Stimulated activated CD8-positive, alpha-beta memory T cell treated with anti-CD3 and anti-CD28 coated beads, Interleukin-7, amount 100 ng/mL, for 1 hour (primary cell): ENCODE data around the gene IL6ST.
A peak's percentile ranks its signal among the peaks of the same experiment; 100 is the strongest.
"Not testable (repeated sequence)": the region's sequence is repeated elsewhere in the genome, so short reads cannot be mapped to it uniquely, and the experiment has no call there.

Source experiments
- DNase-seq, 2 donors: peaks; one replicate each; pipeline ENCODE4 v3.0.0-alpha.2; 2020; ENCODE audit warnings: low read depth in 2 of 2

Gene IL6ST

DNA sequence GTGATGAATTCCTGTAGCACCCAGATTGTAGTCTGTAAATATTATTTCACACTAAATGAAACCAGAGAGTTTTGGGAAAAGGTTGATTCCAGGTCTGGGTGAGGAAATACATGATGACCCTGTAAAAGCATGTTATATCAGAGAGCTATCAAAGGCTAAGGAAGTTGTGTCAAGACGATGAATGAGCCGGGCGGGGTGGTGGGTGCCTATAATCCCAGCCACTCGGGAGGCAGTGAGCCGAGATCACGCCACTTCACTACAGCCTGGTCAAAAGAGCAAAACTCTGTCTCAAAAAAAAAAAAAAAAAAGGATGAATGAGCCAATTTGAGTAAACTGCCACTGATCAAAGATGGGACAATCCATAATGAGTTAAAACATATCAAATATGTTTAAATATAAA is 29.2 kb downstream of the IL6ST start:
- DNase-seq: no peak

GRCh38 chr5:55960779-55961178 is 34.0 kb downstream of the IL6ST start:
- no peak for DNase-seq

- DNase-seq: no peak
These were observed 35.6 kb downstream of the IL6ST start for GRCh38 chr5:55959208-55959607.

- DNase-seq: not testable (repeated sequence)
These were observed 53.6 kb downstream of the IL6ST start for GRCh38 chr5:55941154-55941553.

GRCh38 chr5:55937598-55937997 is 57.2 kb downstream of the IL6ST start:
- DNase-seq: not testable (repeated sequence)

DNA sequence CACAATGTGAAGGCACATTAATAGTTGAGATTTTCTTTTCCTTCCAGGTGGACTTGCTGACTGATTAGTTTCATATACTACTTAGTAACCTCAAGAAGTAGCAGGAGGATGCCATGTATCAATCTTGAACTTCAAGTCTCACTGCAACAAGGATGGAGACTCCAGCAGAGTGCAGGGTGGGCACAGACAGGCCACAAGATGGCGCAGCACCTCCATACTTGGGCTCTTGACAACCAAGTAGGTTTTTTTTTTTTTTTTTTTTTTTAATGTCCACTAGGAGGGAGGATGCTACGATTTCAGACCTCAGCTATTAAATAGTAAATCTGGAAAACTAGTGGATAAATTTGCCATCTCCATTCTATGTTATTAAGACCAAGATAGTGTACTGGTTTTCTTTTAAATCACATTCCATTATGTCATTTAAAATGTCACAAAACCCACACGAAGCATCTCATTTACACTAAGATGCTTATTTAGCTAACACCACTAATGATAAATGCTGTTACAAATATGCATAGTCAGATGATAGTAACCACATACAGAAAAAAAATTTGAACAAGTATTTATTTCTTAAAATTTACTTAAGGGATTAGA is 58.6 kb downstream of the IL6ST start:
- DNase-seq: peak; percentile 37 to 60

GRCh38 chr5:55935371-55935770 is 59.4 kb downstream of the IL6ST start:
- DNase-seq: no peak

DNA sequence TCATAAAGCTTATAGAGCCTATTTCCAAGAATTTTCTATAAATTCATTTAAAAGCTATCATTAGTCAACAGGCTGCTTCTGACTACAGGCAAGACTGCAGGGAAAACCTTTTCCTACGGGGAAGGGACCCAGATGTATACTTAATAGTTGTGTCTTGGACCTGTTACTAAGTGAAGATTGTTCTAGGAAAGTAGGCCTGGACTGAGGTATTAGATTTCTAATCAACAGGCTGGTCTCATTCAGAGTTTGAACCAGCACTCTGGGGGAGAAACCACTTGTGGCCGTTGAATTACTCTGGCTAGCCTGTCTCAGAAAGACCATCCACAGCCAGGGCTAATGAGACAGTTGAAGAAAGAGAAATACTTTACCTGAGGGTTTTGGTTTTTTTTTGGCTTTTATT is 60.0 kb downstream of the IL6ST start:
- DNase-seq: no peak

GRCh38 chr5:55934115-55934613 is 60.6 kb downstream of the IL6ST start:
- no peak for DNase-seq

GRCh38 chr5:55933377-55934114 is 61.2 kb downstream of the IL6ST start:
- no peak for DNase-seq

DNA sequence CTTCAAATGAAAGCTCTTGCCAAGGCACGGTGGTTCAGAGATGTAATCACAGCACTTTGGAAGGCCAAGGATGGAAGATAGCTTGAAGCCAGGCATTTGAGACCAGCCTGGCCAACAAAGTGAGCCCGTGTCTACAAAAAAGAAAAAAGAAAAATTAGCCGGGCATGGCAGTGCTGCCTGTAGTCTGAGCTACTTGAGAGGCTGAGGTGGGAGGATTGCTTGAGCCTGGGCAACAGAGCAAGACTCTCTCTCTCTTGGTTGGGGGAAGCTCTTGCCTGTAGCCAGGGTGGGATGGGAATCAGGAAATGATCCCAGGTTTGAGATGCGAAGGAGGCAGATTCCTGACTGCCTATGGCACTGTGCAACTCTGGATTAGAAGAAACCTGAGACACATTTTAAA is 62.1 kb downstream of the IL6ST start:
- DNase-seq: no peak

DNA sequence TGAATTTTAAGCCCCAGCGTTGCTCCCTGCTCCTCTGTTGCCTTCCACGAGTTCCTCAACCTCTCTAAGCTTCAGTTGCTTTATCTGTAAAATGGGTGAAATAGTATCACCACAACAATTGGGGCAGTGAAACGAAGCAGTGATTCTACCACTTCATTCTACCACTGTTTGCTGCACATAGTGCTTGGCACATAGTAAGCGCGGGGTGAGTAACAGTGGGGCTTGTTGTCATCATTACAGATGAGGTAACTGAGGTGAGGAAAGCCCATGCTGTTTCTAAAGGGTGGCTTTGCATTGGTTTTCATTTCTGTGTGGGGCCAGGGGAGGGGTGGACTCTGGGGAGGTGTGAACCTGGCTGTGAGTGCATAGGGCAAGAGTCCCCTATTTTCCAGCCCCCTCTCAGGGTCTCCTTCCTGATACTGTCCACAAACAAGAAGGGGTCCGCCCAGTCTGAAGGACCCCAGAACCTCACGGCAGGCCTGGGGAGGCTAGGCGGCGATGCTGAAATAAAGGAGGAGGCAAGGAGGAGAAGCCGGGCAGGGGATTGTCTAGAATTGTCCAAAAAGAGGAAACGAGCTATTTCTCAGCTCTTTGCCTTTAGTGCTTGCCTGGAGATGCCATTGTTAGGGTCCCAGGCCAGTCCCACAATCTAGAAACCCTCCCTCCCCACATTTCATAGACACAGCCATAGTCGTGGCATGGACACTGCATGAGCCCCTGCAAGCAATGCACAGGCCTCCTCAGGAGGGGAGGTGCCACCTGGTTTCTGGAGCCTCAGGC is 65.6 kb downstream of the IL6ST start:
- no peak for DNase-seq

DNA sequence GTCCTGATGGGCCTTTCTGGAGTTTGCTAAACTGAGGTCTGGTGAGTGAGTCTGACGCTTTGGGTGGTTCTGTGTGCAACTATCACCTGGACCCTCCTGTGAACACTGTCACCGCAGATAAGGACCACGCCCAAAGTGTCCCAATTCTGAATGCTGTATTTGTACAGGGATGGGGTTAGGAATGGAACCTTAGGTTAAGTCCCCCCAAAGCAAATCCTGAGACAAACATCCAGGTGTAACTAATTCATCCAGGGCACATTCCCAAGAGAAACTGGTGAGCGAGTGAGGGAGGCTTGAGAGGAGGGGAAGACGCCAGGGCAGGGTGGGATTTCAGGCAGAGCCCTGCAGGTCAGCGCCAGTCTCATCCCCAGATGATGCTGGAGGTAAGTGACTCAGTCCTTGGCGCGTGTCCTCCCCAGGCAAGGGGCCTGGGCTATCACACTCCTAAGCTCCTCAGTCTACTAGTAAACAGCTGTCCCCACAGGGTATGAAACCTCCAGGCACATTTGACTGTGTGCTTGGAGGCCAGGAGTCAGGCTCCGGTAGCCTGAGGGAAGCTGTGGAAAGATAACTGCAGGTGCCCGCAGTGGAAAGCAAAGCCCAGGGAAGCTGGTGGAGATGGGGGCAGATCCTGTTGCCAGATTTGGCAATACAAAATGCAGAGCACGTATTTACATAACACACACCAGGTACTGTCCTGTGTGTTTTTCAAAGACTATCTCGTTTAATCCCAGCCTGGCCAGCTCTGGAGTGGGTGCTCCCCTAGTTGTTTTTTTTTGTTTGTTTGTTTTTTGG is 66.7 kb downstream of the IL6ST start:
- no peak for DNase-seq

DNA sequence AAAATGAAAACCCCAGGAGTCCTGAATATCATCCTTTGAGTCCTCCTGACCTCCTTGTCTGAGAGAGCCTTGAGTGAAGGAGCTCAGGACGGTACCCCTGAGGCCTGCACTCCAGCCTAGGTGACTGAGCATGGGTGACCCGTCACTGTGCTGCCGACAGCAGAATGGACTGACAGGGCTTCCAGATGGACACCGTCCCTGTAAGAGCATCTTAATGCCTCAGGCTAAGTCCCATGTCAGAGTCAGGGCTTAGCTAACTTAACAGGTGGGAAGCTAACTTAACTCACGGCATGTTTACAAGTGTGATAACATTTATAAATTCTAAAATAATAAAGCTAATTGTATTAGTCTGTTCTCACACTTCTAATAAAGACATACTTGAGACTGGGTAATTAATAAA is 68.3 kb downstream of the IL6ST start:
- DNase-seq: no peak

- DNase-seq: no peak
These were observed 69.1 kb downstream of the IL6ST start for GRCh38 chr5:55925712-55926111.

- no peak for DNase-seq
These were observed 69.6 kb downstream of the IL6ST start for GRCh38 chr5:55925181-55925580.

- DNase-seq: no peak
These were observed 70.0 kb downstream of the IL6ST start for GRCh38 chr5:55924744-55925143.

- no peak for DNase-seq
These were observed 70.8 kb downstream of the IL6ST start for GRCh38 chr5:55923865-55924500.

- no peak for DNase-seq
These were observed 71.5 kb downstream of the IL6ST start for GRCh38 chr5:55923177-55923771.

DNA sequence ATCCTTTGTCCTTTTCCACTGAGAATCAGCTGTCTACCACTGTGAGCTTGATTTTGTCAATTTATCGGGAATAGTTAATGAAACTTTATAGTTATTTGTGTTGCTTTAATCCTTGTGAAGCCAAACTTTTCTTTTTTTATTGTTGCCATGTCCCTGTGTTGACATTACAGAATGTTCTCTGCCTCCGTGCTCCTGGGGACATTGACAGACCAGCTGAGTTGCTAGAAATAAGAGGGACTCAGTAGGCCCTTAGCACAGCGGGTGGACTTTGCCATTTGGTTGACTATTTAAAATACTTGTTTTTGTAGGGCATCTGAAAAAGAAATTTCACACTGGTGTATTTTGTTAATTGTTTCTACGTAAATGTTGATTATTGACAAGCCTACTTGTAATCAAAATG is 73.1 kb downstream of the IL6ST start:
- DNase-seq: no peak

DNA sequence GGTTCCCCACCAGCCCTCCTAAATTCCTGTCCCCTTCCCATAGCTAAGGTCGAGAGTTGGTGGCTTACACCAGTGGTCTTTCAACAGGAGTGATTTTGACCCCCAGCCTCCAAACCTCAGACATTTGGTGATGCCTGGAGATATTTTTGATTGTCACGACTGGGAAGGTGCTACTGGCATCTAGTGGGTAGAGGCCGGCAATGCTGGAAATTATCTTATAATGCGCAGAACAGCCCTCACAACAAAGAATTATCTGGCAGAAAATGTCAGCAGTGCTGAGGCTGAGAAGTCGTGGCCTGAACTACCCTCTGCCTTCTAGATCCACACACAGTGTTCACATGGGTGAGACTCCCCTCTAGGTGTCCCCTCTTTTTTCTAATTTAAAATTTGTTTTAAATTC is 74.0 kb downstream of the IL6ST start:
- DNase-seq: no peak
